GM18517 (cell line): ENCODE measurements around the gene EZH1.
"Not testable (repeated sequence)": the region's sequence is repeated elsewhere in the genome, so short reads cannot be mapped to it uniquely, and the experiment has no call there.

ENCODE experiments used
- ATAC-seq: cut with Tn5 transposase; IDR thresholded peaks from one replicate; pipeline ENCODE4 v1.9.1; 2021; ENCODE audit warnings: mild to moderate bottlenecking, moderate library complexity; ENCODE audit not compliant: unreplicated experiment

EZH1 gene

DNA sequence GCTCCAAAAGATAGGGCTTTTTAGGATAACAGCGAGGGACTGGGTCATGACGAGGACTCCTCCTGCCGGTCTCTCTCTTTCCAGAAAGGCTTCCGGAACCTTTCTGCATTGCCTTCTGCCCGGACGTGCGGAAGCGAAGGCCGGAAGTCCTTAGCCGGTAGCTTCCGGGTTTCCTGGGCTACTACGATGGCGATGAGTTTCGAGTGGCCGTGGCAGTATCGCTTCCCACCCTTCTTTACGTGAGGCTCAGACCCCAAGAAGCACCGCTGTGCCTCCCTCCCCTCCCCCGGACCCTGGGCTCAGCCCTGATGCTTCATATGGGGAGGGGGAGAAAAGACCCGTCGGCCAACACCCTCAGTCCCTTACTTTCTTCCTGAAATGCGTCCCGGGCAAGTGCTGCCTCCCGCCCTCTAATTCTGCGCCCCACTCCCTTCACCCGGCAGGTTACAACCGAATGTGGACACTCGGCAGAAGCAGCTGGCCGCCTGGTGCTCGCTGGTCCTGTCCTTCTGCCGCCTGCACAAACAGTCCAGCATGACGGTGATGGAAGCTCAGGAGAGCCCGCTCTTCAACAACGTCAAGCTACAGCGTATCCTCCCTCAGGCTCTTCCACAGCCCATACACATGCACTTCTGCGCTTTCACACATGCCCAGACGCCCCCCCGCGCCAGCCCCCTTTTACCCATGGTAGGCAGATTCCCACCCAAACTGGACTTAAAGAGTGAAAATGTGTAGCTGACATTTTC, 28.6 kb upstream of the EZH1 start, which contains the start of gene VPS25:
Gene VPS25, plus strand, starts transcription at position 160 of the 746 bp plus-strand sequence. Its CDS starts 27 bp downstream, at position 187.
- ATAC-seq = no peak

DNA sequence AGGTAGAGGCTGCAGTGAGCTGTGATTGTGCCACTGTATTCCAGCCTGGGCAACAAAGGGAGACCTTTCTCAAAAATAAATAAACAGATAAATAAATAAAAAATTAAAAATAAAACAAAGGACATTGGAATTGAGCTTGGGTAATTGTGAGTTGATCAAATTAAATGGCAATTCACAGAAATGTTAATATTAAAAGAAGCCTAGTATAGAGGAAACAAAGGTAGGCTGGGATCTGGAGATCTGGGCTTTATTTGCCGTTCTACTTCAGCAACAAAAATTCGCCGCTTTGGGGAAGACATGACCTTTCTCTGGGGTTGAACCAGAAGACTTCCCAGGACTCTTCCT, 28.1 kb upstream of the EZH1 start:
- ATAC-seq = no peak

- not testable (repeated sequence) for ATAC-seq
These were observed 25.1 kb upstream of the EZH1 start for GRCh38 chr17:42769964-42770363.

DNA sequence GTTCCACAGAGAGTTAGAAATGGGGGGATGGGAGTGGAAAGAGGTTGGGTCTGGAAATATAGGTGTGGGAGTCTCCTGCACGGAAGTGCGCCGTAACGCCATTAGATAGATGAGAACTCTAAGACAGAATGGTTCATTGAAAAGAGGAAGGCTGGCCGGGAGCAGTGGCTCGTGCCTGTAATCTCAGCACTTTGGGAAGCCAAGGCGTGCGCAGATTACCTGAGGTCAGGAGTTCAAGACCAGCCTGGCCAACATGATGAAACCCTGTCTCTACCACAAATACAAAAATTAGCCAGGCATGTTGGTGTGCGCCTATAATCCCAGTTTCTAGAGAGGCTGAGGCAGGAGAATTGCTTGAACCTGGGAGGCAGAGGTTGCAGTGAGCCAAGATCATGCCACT, 23.2 kb upstream of the EZH1 start:
- ATAC-seq = not testable (repeated sequence)

- no peak for ATAC-seq
These were observed 22.7 kb upstream of the EZH1 start for GRCh38 chr17:42767512-42767911.

DNA sequence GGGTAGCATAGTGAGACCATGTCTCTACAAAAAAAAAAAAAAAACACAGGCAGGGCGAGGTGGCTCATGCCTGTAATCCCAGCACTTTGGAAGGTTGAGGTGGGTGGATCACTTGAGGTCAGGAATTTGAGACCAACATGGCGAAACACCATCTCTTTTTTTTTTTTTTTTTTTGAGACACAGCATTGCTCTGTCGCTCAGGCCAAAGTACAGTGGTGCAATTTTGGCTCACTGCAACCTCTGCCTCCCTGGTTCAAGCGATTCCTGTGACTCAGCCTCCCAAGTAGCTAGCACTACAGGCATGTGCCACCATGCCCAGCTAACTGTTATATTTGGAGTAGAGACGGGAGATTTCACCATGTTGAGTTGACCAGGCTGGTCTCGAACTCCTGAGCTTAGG, 21.3 kb upstream of the EZH1 start:
- no peak for ATAC-seq

DNA sequence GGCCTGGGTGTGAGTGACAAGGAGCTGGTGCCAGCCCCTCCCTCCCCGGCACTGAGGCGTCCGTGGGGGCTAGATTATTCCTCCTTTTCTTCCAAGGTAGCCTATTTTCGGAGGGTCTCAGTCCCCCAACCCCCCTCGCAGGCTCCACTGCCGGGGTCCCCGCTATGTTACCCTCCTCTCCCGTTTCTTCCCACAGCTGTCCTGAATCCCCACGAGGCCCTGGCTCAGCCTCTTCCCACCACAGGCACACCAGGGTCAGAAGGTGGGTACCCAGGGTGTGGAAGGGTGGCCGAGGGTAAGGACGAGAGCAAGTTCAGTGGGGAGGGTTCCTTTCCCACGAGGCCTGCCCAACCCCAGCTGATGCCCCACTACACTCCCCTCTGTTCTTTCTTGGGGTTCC, 16.8 kb upstream of the EZH1 start:
- ATAC-seq = no peak

- no peak for ATAC-seq
These were observed 16.1 kb upstream of the EZH1 start, which contains the start of gene RAMP2 for GRCh38 chr17:42760652-42761581. Gene RAMP2, plus strand, starts transcription at chr17:42761227. Its CDS starts 35 bp downstream, at chr17:42761262.

- no peak for ATAC-seq
These were observed 15.3 kb upstream of the EZH1 start for GRCh38 chr17:42759982-42760651.

GRCh38 chr17:42754782-42755181, 9.9 kb upstream of the EZH1 start:
- no peak for ATAC-seq

DNA sequence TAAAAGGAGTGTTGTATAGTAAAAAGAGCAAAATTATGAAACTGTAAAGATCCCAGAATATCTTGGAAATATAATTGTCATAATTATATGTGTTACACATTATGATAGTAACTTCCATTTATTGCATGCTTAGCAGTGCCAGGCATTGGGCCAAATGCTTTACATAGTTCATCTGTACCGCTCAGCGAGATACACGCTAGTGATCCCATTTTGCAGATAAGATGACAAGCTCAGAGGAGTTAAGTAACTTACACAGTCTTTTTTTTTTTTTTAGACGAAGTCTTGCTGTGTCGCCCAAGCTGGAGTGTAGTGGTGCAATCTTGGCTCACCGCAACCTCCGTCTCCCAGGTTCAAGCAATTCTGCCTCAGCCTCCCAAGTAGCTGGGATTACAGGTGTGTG, 6.8 kb upstream of the EZH1 start:
- ATAC-seq = no peak

DNA sequence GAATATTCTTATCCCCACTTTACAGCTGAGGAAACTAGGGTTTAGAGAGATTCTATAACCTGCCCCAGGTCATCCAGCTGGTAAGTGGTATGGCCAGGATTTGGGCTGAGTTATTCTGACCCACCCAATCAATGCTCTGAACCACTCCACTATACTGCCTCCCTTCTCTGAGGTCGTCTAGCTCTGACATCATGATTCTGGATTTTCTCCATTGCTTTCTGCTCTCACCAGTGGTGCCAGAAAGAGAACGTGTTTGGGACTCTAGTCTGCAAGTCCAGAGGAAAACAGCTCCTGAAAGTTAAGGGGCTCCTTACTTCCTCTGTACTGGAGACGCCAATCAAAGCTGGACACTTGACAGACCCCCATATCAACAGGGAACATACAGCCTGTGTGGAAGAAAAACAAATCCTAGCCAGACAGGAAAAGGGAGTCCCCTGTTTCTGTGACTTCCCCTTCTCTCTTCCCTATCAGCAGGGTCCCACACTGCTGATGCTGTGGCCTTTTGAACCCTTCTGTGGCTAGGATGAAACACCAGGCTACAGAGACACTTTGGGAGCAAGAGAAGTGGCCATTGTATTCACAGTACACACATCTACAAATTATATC, 6.0 kb upstream of the EZH1 start:
- no peak for ATAC-seq

- ATAC-seq = no peak
These were observed 4.3 kb upstream of the EZH1 start for GRCh38 chr17:42748908-42749798.

DNA sequence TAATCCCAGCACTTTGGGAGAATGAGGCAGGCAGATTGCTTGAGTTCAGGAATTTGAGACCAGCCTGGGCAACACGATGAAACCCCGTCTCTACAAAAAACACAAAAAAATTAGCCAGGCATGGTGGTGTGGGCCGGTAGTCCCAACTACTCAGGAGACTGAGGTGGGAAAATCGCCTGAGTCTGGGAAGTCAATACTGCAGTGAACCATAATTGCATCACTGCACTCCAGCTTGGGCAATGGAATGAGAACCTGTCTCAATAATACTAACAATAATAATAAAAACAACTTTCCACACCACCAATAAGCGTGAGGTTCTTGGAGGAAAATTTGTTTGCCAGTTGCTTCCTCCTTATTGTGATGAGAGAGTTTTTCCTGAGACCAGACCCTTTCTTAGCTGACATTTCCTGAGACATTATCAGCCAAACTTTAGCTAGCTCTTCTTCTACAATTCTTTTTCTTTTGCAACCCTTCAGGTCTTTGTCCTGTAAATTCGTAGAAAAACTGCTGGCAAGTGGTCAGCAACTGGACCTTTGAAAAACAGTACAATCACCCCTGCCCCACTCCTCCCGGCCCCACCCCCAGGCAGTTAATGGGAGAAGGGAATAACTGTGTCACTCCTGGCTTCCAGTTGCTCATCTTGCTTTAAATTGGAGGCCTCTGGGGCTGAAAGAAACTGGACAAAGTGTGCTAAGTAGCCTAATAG, 3.5 kb upstream of the EZH1 start:
- ATAC-seq = no peak

GRCh38 chr17:42744283-42744805, 496 bp downstream of the EZH1 start:
- peak; percentile 49 for ATAC-seq

DNA sequence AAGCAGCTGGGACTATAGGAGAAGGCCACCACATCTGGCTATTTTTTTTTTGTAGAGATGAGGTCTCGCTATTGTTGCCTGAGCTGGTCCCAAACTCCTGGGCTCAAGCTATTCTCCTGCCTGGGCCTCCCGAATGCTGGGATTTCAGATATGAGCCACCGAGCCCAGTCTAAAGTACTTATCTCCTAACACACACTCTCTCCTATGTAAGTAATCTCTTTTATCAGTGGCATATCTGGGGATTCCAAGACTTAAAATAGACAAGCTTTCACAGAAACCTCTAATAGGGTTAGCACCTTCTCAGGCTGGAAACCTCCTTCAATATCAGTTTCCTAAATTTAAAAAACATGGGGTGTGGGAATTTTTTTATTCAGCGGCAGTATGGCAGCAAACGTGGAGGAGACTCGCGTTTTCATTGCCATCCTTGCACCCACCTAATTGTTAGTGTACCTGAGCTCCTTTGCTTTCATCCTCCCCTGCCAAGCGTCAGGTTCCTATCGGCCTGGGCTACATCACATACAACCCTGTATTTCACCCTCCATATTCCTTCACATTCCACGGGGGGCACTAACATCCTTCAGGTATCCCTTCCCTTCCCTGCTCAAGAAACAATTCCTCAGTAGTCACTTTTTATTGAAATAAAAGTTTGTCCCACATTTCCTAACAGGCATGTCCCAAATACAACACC, 1.1 kb downstream of the EZH1 start:
- ATAC-seq = no peak

GRCh38 chr17:42742916-42743315, 1.9 kb downstream of the EZH1 start:
- not testable (repeated sequence) for ATAC-seq

- no peak for ATAC-seq
These were observed 4.1 kb downstream of the EZH1 start for GRCh38 chr17:42740699-42741098.
